Measurements from ENCODE around the gene ENHO.

The ENHO gene

GRCh38 chr9:34510497-34511468 lies 12.0 kb downstream of the ENHO start:
- TF ChIP-seq, protein P1, sequence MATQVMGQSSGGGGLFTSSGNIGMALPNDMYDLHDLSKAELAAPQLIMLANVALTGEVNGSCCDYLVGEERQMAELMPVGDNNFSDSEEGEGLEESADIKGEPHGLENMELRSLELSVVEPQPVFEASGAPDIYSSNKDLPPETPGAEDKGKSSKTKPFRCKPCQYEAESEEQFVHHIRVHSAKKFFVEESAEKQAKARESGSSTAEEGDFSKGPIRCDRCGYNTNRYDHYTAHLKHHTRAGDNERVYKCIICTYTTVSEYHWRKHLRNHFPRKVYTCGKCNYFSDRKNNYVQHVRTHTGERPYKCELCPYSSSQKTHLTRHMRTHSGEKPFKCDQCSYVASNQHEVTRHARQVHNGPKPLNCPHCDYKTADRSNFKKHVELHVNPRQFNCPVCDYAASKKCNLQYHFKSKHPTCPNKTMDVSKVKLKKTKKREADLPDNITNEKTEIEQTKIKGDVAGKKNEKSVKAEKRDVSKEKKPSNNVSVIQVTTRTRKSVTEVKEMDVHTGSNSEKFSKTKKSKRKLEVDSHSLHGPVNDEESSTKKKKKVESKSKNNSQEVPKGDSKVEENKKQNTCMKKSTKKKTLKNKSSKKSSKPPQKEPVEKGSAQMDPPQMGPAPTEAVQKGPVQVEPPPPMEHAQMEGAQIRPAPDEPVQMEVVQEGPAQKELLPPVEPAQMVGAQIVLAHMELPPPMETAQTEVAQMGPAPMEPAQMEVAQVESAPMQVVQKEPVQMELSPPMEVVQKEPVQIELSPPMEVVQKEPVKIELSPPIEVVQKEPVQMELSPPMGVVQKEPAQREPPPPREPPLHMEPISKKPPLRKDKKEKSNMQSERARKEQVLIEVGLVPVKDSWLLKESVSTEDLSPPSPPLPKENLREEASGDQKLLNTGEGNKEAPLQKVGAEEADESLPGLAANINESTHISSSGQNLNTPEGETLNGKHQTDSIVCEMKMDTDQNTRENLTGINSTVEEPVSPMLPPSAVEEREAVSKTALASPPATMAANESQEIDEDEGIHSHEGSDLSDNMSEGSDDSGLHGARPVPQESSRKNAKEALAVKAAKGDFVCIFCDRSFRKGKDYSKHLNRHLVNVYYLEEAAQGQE (IDR thresholded peaks at IDR 0.05; ENCODE audit: insufficient read depth in 1 of 2, low read depth in 2 of 2, low read length in 2 of 2): no peak
- TF ChIP-seq SIN3A (IDR thresholded peaks at IDR 0.05; ENCODE audit: borderline replicate concordance, insufficient read depth, low read length): no peak
- no peak for TF ChIP-seq POLR2AphosphoS5 (IDR thresholded peaks at IDR 0.05; ENCODE audit: low read depth, low read length)
- TF ChIP-seq TAF1 (IDR thresholded peaks at IDR 0.05; ENCODE audit: borderline replicate concordance, insufficient read depth, low read length): no peak
- TF ChIP-seq FOXP2 (optimal IDR thresholded peaks at IDR 0.05; ENCODE audit: borderline replicate concordance, extremely low read depth, extremely low read length, insufficient read depth): no peak

DNA sequence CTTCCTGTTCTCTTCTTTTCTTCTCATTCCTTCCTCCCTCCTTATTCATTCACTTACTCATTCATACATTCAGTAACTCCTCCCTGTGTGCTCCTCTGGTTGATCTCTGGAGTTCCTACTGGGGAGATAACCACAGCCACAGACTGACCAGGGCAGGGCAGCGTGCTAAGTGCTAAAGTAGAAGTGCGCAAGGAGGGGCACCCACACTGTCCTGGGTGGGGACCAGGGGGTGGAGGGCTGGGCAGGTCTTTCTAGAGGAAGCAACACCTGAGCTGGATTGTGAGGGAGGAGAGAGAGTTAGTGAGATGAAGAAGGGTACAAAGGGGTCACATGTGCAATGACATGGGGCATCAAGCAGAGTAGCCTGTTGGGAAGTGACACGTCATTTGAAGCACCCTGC lies 13.8 kb downstream of the ENHO start:
- TF ChIP-seq, protein P1 (IDR thresholded peaks at IDR 0.05; ENCODE audit: insufficient read depth in 1 of 2, low read depth in 2 of 2, low read length in 2 of 2): no peak
- TF ChIP-seq SIN3A (IDR thresholded peaks at IDR 0.05; ENCODE audit: borderline replicate concordance, insufficient read depth, low read length) (no peak), FOXP2 (optimal IDR thresholded peaks at IDR 0.05; ENCODE audit: borderline replicate concordance, extremely low read depth, extremely low read length, insufficient read depth) (no peak), TAF1 (IDR thresholded peaks at IDR 0.05; ENCODE audit: borderline replicate concordance, insufficient read depth, low read length) (no peak), POLR2AphosphoS5 (IDR thresholded peaks at IDR 0.05; ENCODE audit: low read depth, low read length) (no peak)

DNA sequence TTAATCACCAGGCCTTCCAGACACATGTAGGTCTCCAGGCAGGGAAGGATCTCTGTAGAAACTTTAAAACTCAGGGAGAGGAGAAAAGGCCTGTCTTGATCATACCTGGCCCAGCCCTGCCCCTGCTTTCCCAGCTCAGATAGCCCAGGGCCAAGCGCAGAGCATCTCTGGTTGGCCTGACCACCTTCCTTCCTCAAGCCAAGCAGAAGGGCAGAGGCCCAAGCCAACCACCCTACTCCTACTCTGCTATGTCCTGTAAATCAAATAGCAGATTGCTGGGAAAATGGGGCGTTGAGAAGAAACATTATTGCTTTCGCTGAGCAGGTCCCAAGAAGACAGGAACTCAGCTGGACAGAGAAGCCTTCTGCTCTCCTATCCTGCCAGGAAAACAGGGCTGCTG lies 14.3 kb downstream of the ENHO start:
- TF ChIP-seq SIN3A (IDR thresholded peaks at IDR 0.05; ENCODE audit: borderline replicate concordance, insufficient read depth, low read length) (no peak), TAF1 (IDR thresholded peaks at IDR 0.05; ENCODE audit: borderline replicate concordance, insufficient read depth, low read length) (no peak), POLR2AphosphoS5 (IDR thresholded peaks at IDR 0.05; ENCODE audit: low read depth, low read length) (no peak), FOXP2 (optimal IDR thresholded peaks at IDR 0.05; ENCODE audit: borderline replicate concordance, extremely low read depth, extremely low read length, insufficient read depth) (no peak)
- TF ChIP-seq, protein P1 (IDR thresholded peaks at IDR 0.05; ENCODE audit: insufficient read depth in 1 of 2, low read depth in 2 of 2, low read length in 2 of 2): no peak

GRCh38 chr9:34507966-34508365 lies 14.8 kb downstream of the ENHO start:
- no peak for TF ChIP-seq POLR2AphosphoS5 (IDR thresholded peaks at IDR 0.05; ENCODE audit: low read depth, low read length)
- no peak for TF ChIP-seq SIN3A (IDR thresholded peaks at IDR 0.05; ENCODE audit: borderline replicate concordance, insufficient read depth, low read length)
- TF ChIP-seq FOXP2 (optimal IDR thresholded peaks at IDR 0.05; ENCODE audit: borderline replicate concordance, extremely low read depth, extremely low read length, insufficient read depth): no peak
- no peak for TF ChIP-seq TAF1 (IDR thresholded peaks at IDR 0.05; ENCODE audit: borderline replicate concordance, insufficient read depth, low read length)
- TF ChIP-seq, protein P1 (IDR thresholded peaks at IDR 0.05; ENCODE audit: insufficient read depth in 1 of 2, low read depth in 2 of 2, low read length in 2 of 2): no peak

Data from PFSK-1 (cell line).